Measurements from ENCODE around the gene SFMBT2.

SFMBT2 gene

GRCh38 chr10:7364474-7364873 lies 46.4 kb downstream of the SFMBT2 start:
- DNase-seq (ENCODE audit: low spot score): no peak

GRCh38 chr10:7363700-7364099 lies 47.1 kb downstream of the SFMBT2 start:
- no peak for DNase-seq (ENCODE audit: low spot score)

- no peak for DNase-seq (ENCODE audit: low spot score)
Observed at GRCh38 chr10:7362471-7362870, 48.4 kb downstream of the SFMBT2 start.

GRCh38 chr10:7361316-7361715 lies 49.5 kb downstream of the SFMBT2 start:
- DNase-seq (ENCODE audit: low spot score): no peak

- DNase-seq (ENCODE audit: low spot score): no peak
Observed at GRCh38 chr10:7359954-7360353, 50.9 kb downstream of the SFMBT2 start.

GRCh38 chr10:7359356-7359755 lies 51.5 kb downstream of the SFMBT2 start:
- no peak for DNase-seq (ENCODE audit: low spot score)

GRCh38 chr10:7357193-7357592 lies 53.6 kb downstream of the SFMBT2 start:
- DNase-seq (ENCODE audit: low spot score): no peak

GRCh38 chr10:7354330-7355047 lies 56.3 kb downstream of the SFMBT2 start:
- peak; percentile 49 for DNase-seq (ENCODE audit: low spot score)

- no peak for DNase-seq (ENCODE audit: low spot score)
Observed at GRCh38 chr10:7351894-7352293, 58.9 kb downstream of the SFMBT2 start.

- DNase-seq (ENCODE audit: low spot score): no peak
Observed at GRCh38 chr10:7350541-7351195, 60.2 kb downstream of the SFMBT2 start.

GRCh38 chr10:7345717-7346116 lies 65.1 kb downstream of the SFMBT2 start:
- DNase-seq (ENCODE audit: low spot score): no peak

GRCh38 chr10:7343040-7343439 lies 67.8 kb downstream of the SFMBT2 start:
- no peak for DNase-seq (ENCODE audit: low spot score)

GRCh38 chr10:7340179-7340874 lies 70.5 kb downstream of the SFMBT2 start:
- no peak for DNase-seq (ENCODE audit: low spot score)

- DNase-seq (ENCODE audit: low spot score): no peak
Observed at GRCh38 chr10:7339510-7339909, 71.3 kb downstream of the SFMBT2 start.

- no peak for DNase-seq (ENCODE audit: low spot score)
Observed at GRCh38 chr10:7338469-7338868, 72.4 kb downstream of the SFMBT2 start.

GRCh38 chr10:7337431-7338171 lies 73.2 kb downstream of the SFMBT2 start:
- peak; percentile 6 for DNase-seq (ENCODE audit: low spot score)

GRCh38 chr10:7335977-7336376 lies 74.9 kb downstream of the SFMBT2 start:
- DNase-seq (ENCODE audit: low spot score): no peak

GRCh38 chr10:7334642-7334964 lies 76.2 kb downstream of the SFMBT2 start:
- no peak for DNase-seq (ENCODE audit: low spot score)

GRCh38 chr10:7333961-7334641 lies 76.7 kb downstream of the SFMBT2 start:
- DNase-seq (ENCODE audit: low spot score): no peak

GRCh38 chr10:7329219-7329618 lies 81.6 kb downstream of the SFMBT2 start:
- DNase-seq (ENCODE audit: low spot score): no peak

- DNase-seq (ENCODE audit: low spot score): no peak
Observed at GRCh38 chr10:7327885-7328284, 82.9 kb downstream of the SFMBT2 start.

- no peak for DNase-seq (ENCODE audit: low spot score)
Observed at GRCh38 chr10:7322623-7323022, 88.2 kb downstream of the SFMBT2 start.

All from CD4-positive, alpha-beta T cell treated with Interleukin-15 for 4 hours (primary cell).